SK-N-SH (cell line): ENCODE results near the gene CNTLN.

Source experiments
- POLR2AphosphoS5 ChIP-seq: IDR thresholded peaks from 2 replicates; pipeline ENCODE4 v1.6.1; 2012; ENCODE audit warnings: low read depth, low read length
- RXRA ChIP-seq: IDR thresholded peaks from 2 replicates; pipeline ENCODE4 v1.4.0; 2012; ENCODE audit warnings: low read depth, mild to moderate bottlenecking, borderline replicate concordance
- TAF1 ChIP-seq: IDR thresholded peaks from 2 replicates; pipeline ENCODE4 v1.6.1; 2012; ENCODE audit warnings: low read depth, mild to moderate bottlenecking, low read length, moderate library complexity, borderline replicate concordance
- TF ChIP-seq, protein P1 (sequence below): fragments of 200-600 bp; sonication (generic); IDR thresholded peaks from 2 replicates; pipeline ENCODE4 v1.6.1; 2017; ENCODE audit warnings: antibody characterized with exemption, mild to moderate bottlenecking, moderate library complexity
- TF ChIP-seq, protein P2 (sequence below): IDR thresholded peaks from 2 replicates; pipeline ENCODE4; 2012

DNA sequence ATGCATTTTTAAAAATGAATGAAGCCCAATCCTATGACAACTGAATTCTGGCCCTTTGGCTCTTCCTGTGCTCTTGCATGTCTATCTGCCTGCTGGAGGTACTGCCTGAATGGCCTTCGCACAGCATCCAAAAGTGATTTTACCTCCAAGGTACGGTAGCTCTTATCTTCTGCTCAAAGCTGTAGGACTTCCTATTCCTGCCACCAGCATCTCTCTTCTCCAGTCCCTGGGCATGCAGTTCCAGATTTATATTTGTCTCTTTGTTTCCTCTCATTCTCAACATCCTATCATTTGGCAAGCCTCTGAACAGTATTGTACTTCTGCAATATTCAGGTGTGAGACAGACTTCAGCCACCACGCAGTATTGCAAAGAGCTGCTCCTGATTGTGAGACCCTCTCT lies 400.3 kb downstream of the CNTLN start:
- no peak for TF ChIP-seq TAF1
- TF ChIP-seq, protein P1, sequence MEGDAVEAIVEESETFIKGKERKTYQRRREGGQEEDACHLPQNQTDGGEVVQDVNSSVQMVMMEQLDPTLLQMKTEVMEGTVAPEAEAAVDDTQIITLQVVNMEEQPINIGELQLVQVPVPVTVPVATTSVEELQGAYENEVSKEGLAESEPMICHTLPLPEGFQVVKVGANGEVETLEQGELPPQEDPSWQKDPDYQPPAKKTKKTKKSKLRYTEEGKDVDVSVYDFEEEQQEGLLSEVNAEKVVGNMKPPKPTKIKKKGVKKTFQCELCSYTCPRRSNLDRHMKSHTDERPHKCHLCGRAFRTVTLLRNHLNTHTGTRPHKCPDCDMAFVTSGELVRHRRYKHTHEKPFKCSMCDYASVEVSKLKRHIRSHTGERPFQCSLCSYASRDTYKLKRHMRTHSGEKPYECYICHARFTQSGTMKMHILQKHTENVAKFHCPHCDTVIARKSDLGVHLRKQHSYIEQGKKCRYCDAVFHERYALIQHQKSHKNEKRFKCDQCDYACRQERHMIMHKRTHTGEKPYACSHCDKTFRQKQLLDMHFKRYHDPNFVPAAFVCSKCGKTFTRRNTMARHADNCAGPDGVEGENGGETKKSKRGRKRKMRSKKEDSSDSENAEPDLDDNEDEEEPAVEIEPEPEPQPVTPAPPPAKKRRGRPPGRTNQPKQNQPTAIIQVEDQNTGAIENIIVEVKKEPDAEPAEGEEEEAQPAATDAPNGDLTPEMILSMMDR, result no peak
- no peak for TF ChIP-seq RXRA
- TF ChIP-seq, protein P2, sequence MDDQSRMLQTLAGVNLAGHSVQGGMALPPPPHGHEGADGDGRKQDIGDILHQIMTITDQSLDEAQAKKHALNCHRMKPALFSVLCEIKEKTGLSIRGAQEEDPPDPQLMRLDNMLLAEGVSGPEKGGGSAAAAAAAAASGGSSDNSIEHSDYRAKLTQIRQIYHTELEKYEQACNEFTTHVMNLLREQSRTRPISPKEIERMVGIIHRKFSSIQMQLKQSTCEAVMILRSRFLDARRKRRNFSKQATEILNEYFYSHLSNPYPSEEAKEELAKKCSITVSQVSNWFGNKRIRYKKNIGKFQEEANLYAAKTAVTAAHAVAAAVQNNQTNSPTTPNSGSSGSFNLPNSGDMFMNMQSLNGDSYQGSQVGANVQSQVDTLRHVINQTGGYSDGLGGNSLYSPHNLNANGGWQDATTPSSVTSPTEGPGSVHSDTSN, result no peak
- TF ChIP-seq POLR2AphosphoS5, result no peak
